GM23338 (cell line): ENCODE results near the gene SPTB.

Experiments
- CTCF ChIP-seq, 2 experiments: fragments of 200-600 bp in 1 of 2; sonication (generic) in 1 of 2; conservative IDR thresholded peaks; 2 replicates each; pipeline versions ENCODE4 v1.5.1 to v1.6.1; 2016 to 2017; ENCODE audit warnings: antibody characterized with exemption in 2 of 2, low read depth in 2 of 2, mild to moderate bottlenecking in 2 of 2, moderate library complexity in 1 of 2
- EZH2 ChIP-seq: fragments of 200-600 bp; sonication (generic); IDR thresholded peaks from one replicate; pipeline ENCODE4 v1.8.0; 2017; ENCODE audit warnings: antibody characterized with exemption, mild to moderate bottlenecking, low read depth; ENCODE audit not compliant: unreplicated experiment
- EZH2phosphoT487 ChIP-seq: fragments of 200-600 bp; sonication (generic); IDR thresholded peaks from one replicate; pipeline ENCODE4 v1.8.1; 2018; ENCODE audit warnings: antibody characterized with exemption; ENCODE audit not compliant: unreplicated experiment
- POLR2AphosphoS5 ChIP-seq: IDR thresholded peaks from 2 replicates; pipeline ENCODE4 v1.6.1; 2016; ENCODE audit warnings: antibody characterized with exemption, low read depth
- REST ChIP-seq: IDR thresholded peaks from one replicate; pipeline ENCODE4 v1.6.1; 2018; ENCODE audit warnings: antibody characterized with exemption; ENCODE audit not compliant: unreplicated experiment
- ZNF462 ChIP-seq: fragments of 250-450 bp; sonication (Bioruptor Pico); IDR thresholded peaks from 2 replicates; pipeline ENCODE4 v1.5.0; 2020; ENCODE audit warnings: mild to moderate bottlenecking, moderate library complexity

- TF ChIP-seq EZH2 (no peak), CTCF (conservative IDR thresholded peaks at IDR 0.05; ENCODE audit: low read depth in 2 of 2) (no peak), EZH2phosphoT487 (no peak), REST (no peak), POLR2AphosphoS5 (no peak), ZNF462 (CRISPR knock-in tag) (no peak)
These were observed 144.7 kb downstream of the SPTB start for GRCh38 chr14:64734990-64735389.
